GM12892 (cell line): ENCODE measurements around the gene ZNF277.

ENCODE experiments used
- POLR2A ChIP-seq: IDR thresholded peaks from 2 replicates; pipeline ENCODE4 v1.6.1; 2011; ENCODE audit warnings: low read depth, low read length, control low read depth
- POLR2AphosphoS5 ChIP-seq: IDR thresholded peaks from 2 replicates; pipeline ENCODE4 v1.6.1; 2011; ENCODE audit warnings: low read depth, low read length, control low read depth

- TF ChIP-seq POLR2AphosphoS5, result no peak
- TF ChIP-seq POLR2A, result no peak
These were observed 131.4 kb downstream of the ZNF277 start for GRCh38 chr7:112337892-112338291.
